GM12891 (cell line): ENCODE results near the gene BCAR3.

Experiments
- PAX5 ChIP-seq: IDR thresholded peaks from 2 replicates; pipeline ENCODE4 v1.6.1; 2011; ENCODE audit warnings: low read length, moderate library complexity, mild to moderate bottlenecking; ENCODE audit not compliant: insufficient read depth, severe bottlenecking
- POLR2A ChIP-seq: IDR thresholded peaks from 2 replicates; pipeline ENCODE4 v1.6.1; 2011; ENCODE audit warnings: low read depth, low read length, control low read depth
- POLR2AphosphoS5 ChIP-seq: IDR thresholded peaks from 2 replicates; pipeline ENCODE4 v1.6.1; 2011; ENCODE audit warnings: low read depth, low read length, control low read depth
- POU2F2 ChIP-seq: IDR thresholded peaks from 2 replicates; pipeline ENCODE4 v1.6.1; 2011; ENCODE audit warnings: low read depth, mild to moderate bottlenecking, control low read depth, low read length, moderate library complexity
- SPI1 ChIP-seq: IDR thresholded peaks from 2 replicates; pipeline ENCODE4 v1.6.1; 2011; ENCODE audit warnings: low read depth, low read length, control low read depth
- TAF1 ChIP-seq: IDR thresholded peaks from 2 replicates; pipeline ENCODE4 v1.6.1; 2011; ENCODE audit warnings: low read depth, low read length, control low read depth

DNA sequence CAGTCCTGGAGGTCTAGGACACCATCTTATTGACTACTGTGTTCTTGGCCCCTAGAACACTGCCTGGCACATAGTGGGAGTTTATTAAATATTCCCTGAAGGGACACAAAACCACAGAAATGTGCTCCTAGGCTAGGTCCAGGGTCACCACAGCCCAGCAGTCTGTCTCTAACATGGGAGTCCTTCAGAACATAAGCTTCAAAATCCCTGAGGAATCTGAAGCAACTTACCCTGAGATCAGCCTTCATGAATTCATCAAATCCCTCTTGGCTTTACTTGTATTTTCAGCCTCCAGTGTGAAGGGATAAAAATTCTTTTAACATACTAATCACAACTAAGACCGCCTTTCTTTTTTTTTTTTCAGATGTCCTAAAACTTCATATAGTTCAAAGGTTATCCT lies 32.7 kb upstream of the BCAR3 start:
- TF ChIP-seq TAF1 (no peak), POLR2A (no peak), POLR2AphosphoS5 (no peak), SPI1 (no peak), PAX5 (no peak), POU2F2 (no peak)
